ENCODE measurements around the gene AIMP2.
"Not testable (repeated sequence)": the region's sequence is repeated elsewhere in the genome, so short reads cannot be mapped to it uniquely, and the experiment has no call there.

Gene AIMP2

GRCh38 chr7:6008668-6009611, at the start of gene AIMP2, which contains the start of gene PMS2:
Gene AIMP2, plus strand, starts transcription at chr7:6009272. Its CDS starts 92 bp downstream, at chr7:6009364.
Gene PMS2, minus strand, starts transcription at chr7:6009049. Its CDS starts 30 bp downstream, at chr7:6009019.
- in situ Hi-C loops (cut with MboI; ENCODE audit: low sequenced_read_pairs), result no loop called here

- in situ Hi-C loops (cut with MboI; ENCODE audit: low sequenced_read_pairs), result not testable (repeated sequence)
These were observed 45.9 kb upstream of the AIMP2 start for GRCh38 chr7:5963205-5963604.

GRCh38 chr7:5963810-5964209, 45.3 kb upstream of the AIMP2 start:
- in situ Hi-C loops (cut with MboI; ENCODE audit: low sequenced_read_pairs), result not testable (repeated sequence)

GRCh38 chr7:5970347-5970911, 38.6 kb upstream of the AIMP2 start, which contains the start of gene RSPH10B:
Gene RSPH10B, minus strand, starts transcription at chr7:5970689. Its CDS starts 3,573 bp downstream, at chr7:5967116.
- in situ Hi-C loops (cut with MboI; ENCODE audit: low sequenced_read_pairs), result not testable (repeated sequence)

GRCh38 chr7:5973580-5973979, 35.5 kb upstream of the AIMP2 start:
- in situ Hi-C loops (cut with MboI; ENCODE audit: low sequenced_read_pairs), result not testable (repeated sequence)

- in situ Hi-C loops (cut with MboI; ENCODE audit: low sequenced_read_pairs), result not testable (repeated sequence)
These were observed 29.3 kb upstream of the AIMP2 start for GRCh38 chr7:5979680-5980314.

GRCh38 chr7:5987061-5987460, 22.0 kb upstream of the AIMP2 start:
- in situ Hi-C loops (cut with MboI; ENCODE audit: low sequenced_read_pairs), result not testable (repeated sequence)

- in situ Hi-C loops (cut with MboI; ENCODE audit: low sequenced_read_pairs), result no loop called here
These were observed 11.8 kb upstream of the AIMP2 start for GRCh38 chr7:5997210-5997808.

- in situ Hi-C loops (cut with MboI; ENCODE audit: low sequenced_read_pairs), result no loop called here
These were observed 1.7 kb upstream of the AIMP2 start for GRCh38 chr7:6007386-6007785.

- in situ Hi-C loops (cut with MboI; ENCODE audit: low sequenced_read_pairs), result not testable (repeated sequence)
These were observed 1.1 kb upstream of the AIMP2 start for GRCh38 chr7:6007835-6008590.

GRCh38 chr7:6010370-6010769, 1.3 kb downstream of the AIMP2 start:
- in situ Hi-C loops (cut with MboI; ENCODE audit: low sequenced_read_pairs), result not testable (repeated sequence)

GRCh38 chr7:6011541-6011940, 2.5 kb downstream of the AIMP2 start:
- in situ Hi-C loops (cut with MboI; ENCODE audit: low sequenced_read_pairs), result no loop called here

GRCh38 chr7:6012355-6013104, 3.5 kb downstream of the AIMP2 start:
- in situ Hi-C loops (cut with MboI; ENCODE audit: low sequenced_read_pairs), result no loop called here

GRCh38 chr7:6015917-6016652, 7.0 kb downstream of the AIMP2 start:
- in situ Hi-C loops (cut with MboI; ENCODE audit: low sequenced_read_pairs), result no loop called here

GRCh38 chr7:6016653-6016966, 7.5 kb downstream of the AIMP2 start:
- in situ Hi-C loops (cut with MboI; ENCODE audit: low sequenced_read_pairs), result no loop called here

GRCh38 chr7:6020371-6021286, 11.6 kb downstream of the AIMP2 start:
- in situ Hi-C loops (cut with MboI; ENCODE audit: low sequenced_read_pairs), result no loop called here

- in situ Hi-C loops (cut with MboI; ENCODE audit: low sequenced_read_pairs), result no loop called here
These were observed 13.6 kb downstream of the AIMP2 start for GRCh38 chr7:6022707-6023106.

GRCh38 chr7:6023974-6024435, 14.9 kb downstream of the AIMP2 start:
- in situ Hi-C loops (cut with MboI; ENCODE audit: low sequenced_read_pairs), result no loop called here
